Fibroblast of lung (primary cell): ENCODE measurements around the gene LGR4. TPM values are rescaled to one million over a fixed set of nuclear protein-coding genes. Genes with fewer than 3 reads are reported as not detected.

Source experiments
- DNase-seq, 2 donors: peaks; one replicate each; pipeline versions ENCODE4 v3.0.0 to v3.0.0-alpha.2; 2010; ENCODE audit warnings: low read depth in 2 of 2
- H2AFZ ChIP-seq: 2 replicates; pipeline ENCODE4 v1.5.1; 2012; ENCODE audit warnings: low read length, control low read depth, inconsistent platforms
- H3K27ac ChIP-seq: 2 replicates; pipeline ENCODE4 v1.5.1; 2011; ENCODE audit warnings: low read length, control low read depth; ENCODE audit not compliant: insufficient read depth
- H3K27me3 ChIP-seq: 2 replicates; pipeline ENCODE4 v1.5.1; 2011; ENCODE audit warnings: mild to moderate bottlenecking, low read length; ENCODE audit not compliant: control insufficient read depth, insufficient read depth
- H3K36me3 ChIP-seq: 2 replicates; pipeline ENCODE4 v1.5.1; 2011; ENCODE audit warnings: low read length; ENCODE audit not compliant: control insufficient read depth, insufficient read depth
- H3K4me1 ChIP-seq: 2 replicates; pipeline ENCODE4 v1.5.1; 2011; ENCODE audit warnings: low read length; ENCODE audit not compliant: control insufficient read depth, insufficient read depth; ENCODE audit errors: extremely low read depth
- H3K4me2 ChIP-seq: 2 replicates; pipeline ENCODE4 v1.5.1; 2011; ENCODE audit warnings: low read length, control low read depth; ENCODE audit not compliant: insufficient read depth; ENCODE audit errors: extremely low read depth
- H3K4me3 ChIP-seq, 4 experiments: fragments of 200-600 bp in 1 of 4; sonication (generic) in 1 of 4; replicated peaks in 1 of 4; 2 replicates each; pipeline ENCODE4 v1.5.1; 2011 to 2016; ENCODE audit warnings: low read length in 4 of 4, low read depth in 3 of 4, mild to moderate bottlenecking in 3 of 4, control low read depth in 2 of 4, inconsistent platforms in 1 of 4, mixed read lengths in 1 of 4; ENCODE audit not compliant: insufficient read depth in 1 of 4; ENCODE audit errors: control extremely low read depth in 1 of 4
- H3K79me2 ChIP-seq: 2 replicates; pipeline ENCODE4 v1.5.1; 2012; ENCODE audit warnings: mild to moderate bottlenecking, low read length, inconsistent platforms; ENCODE audit not compliant: control insufficient read depth, insufficient read depth
- H3K9ac ChIP-seq: 2 replicates; pipeline ENCODE4 v1.5.1; 2011; ENCODE audit warnings: mild to moderate bottlenecking, low read length, control low read depth; ENCODE audit not compliant: insufficient read depth
- H3K9me3 ChIP-seq: 2 replicates; pipeline ENCODE4 v1.5.1; 2012; ENCODE audit warnings: low read depth, low read length; ENCODE audit not compliant: control insufficient read depth, insufficient read depth
- H4K20me1 ChIP-seq: 2 replicates; pipeline ENCODE4 v1.5.1; 2011; ENCODE audit warnings: low read length; ENCODE audit not compliant: control insufficient read depth, insufficient read depth; ENCODE audit errors: extremely low read depth
- EZH2 ChIP-seq: IDR thresholded peaks from 2 replicates; pipeline ENCODE4 v1.5.1; 2012; ENCODE audit warnings: low read length, control low read depth, mild to moderate bottlenecking; ENCODE audit errors: missing control alignments
- polyA minus RNA-seq: library from RNA; depleted of rRNA, polyadenylated mRNA; stranded (reverse); fragments of >200 nt; gene quantifications from 2 replicates; pipeline ENCODE4 v1.2.3, GENCODE V29; 2011; ENCODE audit warnings: low replicate concordance
- polyA plus RNA-seq, 2 donors: library from polyadenylated mRNA; depleted of rRNA in 1 of 2; stranded (reverse) in 1 of 2; unstranded in 1 of 2; fragments of >200 nt; gene quantifications; 2 replicates each; pipeline ENCODE4 v1.2.1, GENCODE V29; 2011 to 2012; ENCODE audit warnings: missing spikeins in 1 of 2
- total RNA-seq: library from RNA; depleted of rRNA; stranded (reverse); fragments of >200 nt; gene quantifications from 2 replicates; pipeline ENCODE4 v1.2.1, GENCODE V29; 2014
- TF ChIP-seq, protein P1 (sequence below), 2 donors: IDR thresholded peaks in 1 of 2; conservative IDR thresholded peaks in 1 of 2; 1 replicate in 1 of 2; 2 replicates in 1 of 2; pipeline ENCODE4 v1.5.1; 2011 to 2012; ENCODE audit warnings: low read length in 2 of 2, control low read depth in 1 of 2, inconsistent platforms in 1 of 2, low read depth in 1 of 2, mild to moderate bottlenecking in 1 of 2

Gene LGR4, protein sequence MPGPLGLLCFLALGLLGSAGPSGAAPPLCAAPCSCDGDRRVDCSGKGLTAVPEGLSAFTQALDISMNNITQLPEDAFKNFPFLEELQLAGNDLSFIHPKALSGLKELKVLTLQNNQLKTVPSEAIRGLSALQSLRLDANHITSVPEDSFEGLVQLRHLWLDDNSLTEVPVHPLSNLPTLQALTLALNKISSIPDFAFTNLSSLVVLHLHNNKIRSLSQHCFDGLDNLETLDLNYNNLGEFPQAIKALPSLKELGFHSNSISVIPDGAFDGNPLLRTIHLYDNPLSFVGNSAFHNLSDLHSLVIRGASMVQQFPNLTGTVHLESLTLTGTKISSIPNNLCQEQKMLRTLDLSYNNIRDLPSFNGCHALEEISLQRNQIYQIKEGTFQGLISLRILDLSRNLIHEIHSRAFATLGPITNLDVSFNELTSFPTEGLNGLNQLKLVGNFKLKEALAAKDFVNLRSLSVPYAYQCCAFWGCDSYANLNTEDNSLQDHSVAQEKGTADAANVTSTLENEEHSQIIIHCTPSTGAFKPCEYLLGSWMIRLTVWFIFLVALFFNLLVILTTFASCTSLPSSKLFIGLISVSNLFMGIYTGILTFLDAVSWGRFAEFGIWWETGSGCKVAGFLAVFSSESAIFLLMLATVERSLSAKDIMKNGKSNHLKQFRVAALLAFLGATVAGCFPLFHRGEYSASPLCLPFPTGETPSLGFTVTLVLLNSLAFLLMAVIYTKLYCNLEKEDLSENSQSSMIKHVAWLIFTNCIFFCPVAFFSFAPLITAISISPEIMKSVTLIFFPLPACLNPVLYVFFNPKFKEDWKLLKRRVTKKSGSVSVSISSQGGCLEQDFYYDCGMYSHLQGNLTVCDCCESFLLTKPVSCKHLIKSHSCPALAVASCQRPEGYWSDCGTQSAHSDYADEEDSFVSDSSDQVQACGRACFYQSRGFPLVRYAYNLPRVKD
- total RNA-seq: 2.8 and 6.4 TPM in 2 replicates
- polyA plus RNA-seq: 2.5 and 8.8 TPM in 2 replicates
- polyA plus RNA-seq (2012): 1.7 and 6.8 TPM in 2 replicates
- 4.0 and 10.7 TPM in 2 replicates for polyA minus RNA-seq

DNA sequence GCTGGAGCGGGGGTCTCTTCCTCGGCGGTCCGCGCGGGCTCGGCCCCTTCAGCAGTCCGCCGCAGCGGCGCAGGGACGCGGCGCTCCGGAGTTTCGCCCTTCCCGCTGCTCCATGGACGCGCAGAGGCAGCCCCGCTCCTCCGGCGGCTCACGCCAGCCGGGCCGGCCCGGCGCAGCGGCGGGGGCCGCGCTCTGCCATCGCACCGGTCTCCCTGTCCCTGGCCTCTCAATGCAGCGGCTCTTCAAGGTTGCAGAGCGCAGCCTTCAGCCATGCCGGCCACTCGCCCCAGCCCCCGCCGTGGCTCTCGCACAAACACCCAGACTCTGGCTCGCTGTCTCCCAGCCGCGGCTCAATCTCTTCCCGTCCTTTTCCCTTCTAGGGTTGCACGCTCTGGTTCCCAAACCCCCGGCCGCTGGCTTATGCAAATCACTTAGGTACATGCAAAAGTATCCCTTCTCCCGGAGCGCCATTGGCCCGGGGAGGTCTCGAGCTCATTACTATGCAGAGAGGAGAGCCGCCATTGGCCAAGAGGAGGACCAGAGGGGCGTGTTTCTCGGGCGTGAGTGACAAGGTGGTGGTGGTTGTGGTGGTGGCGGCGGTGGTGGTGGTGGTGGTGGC is at the start of gene LGR4:
Gene LGR4, minus strand, starts transcription at position 393 of the 619 bp plus-strand sequence. CDS start 488 bp downstream, outside the sequence.
- peaks cover 3% of the 10 kb centered on the region for H3K79me2 ChIP-seq
- H3K4me1 ChIP-seq: peaks cover 2% of the 10 kb centered on the region
- peak within 1 kb of the TSS; percentile 55 to 77 (median 74) for H3K4me3 ChIP-seq
- no peak within 1 kb of the TSS for H3K27ac ChIP-seq
- no peaks in the 10 kb centered on the region for H3K27me3 ChIP-seq
- H3K9me3 ChIP-seq: no peaks in the 10 kb centered on the region
- no peak for TF ChIP-seq EZH2
- TF ChIP-seq, protein P1, sequence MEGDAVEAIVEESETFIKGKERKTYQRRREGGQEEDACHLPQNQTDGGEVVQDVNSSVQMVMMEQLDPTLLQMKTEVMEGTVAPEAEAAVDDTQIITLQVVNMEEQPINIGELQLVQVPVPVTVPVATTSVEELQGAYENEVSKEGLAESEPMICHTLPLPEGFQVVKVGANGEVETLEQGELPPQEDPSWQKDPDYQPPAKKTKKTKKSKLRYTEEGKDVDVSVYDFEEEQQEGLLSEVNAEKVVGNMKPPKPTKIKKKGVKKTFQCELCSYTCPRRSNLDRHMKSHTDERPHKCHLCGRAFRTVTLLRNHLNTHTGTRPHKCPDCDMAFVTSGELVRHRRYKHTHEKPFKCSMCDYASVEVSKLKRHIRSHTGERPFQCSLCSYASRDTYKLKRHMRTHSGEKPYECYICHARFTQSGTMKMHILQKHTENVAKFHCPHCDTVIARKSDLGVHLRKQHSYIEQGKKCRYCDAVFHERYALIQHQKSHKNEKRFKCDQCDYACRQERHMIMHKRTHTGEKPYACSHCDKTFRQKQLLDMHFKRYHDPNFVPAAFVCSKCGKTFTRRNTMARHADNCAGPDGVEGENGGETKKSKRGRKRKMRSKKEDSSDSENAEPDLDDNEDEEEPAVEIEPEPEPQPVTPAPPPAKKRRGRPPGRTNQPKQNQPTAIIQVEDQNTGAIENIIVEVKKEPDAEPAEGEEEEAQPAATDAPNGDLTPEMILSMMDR (conservative IDR thresholded peaks at IDR 0.05 in 1 of 2, IDR thresholded peaks at IDR 0.05 in 1 of 2; ENCODE audit: low read depth in 1 of 2, low read length in 2 of 2): no peak
- H3K9ac ChIP-seq: peak within 1 kb of the TSS; percentile 73
- peak; percentile 90 to 98 for DNase-seq
- no peaks in the 10 kb centered on the region for H3K36me3 ChIP-seq
- H2AFZ ChIP-seq: peak within 1 kb of the TSS; percentile 79
- peak within 1 kb of the TSS; percentile 84 for H3K4me2 ChIP-seq
- H4K20me1 ChIP-seq: no peaks in the 10 kb centered on the region

DNA sequence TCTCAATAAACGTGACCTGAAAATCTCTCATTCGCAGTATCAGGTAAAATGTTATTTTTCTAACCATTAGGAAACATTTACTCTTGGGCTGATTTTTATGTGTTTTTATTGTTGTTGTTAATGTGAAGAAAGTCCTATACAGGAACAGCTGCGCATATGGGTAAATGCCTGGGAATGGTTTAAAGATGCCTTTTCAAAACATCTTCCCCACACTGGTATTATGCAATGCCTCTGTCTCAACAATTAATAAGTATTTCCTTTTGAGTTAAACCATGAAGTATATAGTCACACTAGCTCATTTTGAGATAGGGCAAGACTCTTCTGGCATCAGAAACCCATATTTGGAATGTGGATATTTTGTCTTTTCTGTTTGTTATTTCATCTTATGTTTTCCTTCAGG is 47.6 kb upstream of the LGR4 start:
- Histone ChIP-seq H3K9me3 (no peaks in the 10 kb centered on the region), H3K4me2 (no peak overlapping the region), H3K4me3 (no peak overlapping the region), H4K20me1 (no peaks in the 10 kb centered on the region), H3K27me3 (no peaks in the 10 kb centered on the region), H3K4me1 (no peaks in the 10 kb centered on the region), H3K9ac (no peak overlapping the region), H3K79me2 (no peaks in the 10 kb centered on the region), H2AFZ (no peak overlapping the region), H3K27ac (no peak overlapping the region), H3K36me3 (no peaks in the 10 kb centered on the region)
- TF ChIP-seq EZH2: no peak
- TF ChIP-seq, protein P1 (conservative IDR thresholded peaks at IDR 0.05 in 1 of 2, IDR thresholded peaks at IDR 0.05 in 1 of 2; ENCODE audit: low read depth in 1 of 2, low read length in 2 of 2): no peak
- no peak for DNase-seq
